Measurements from ENCODE around the gene FERMT1. TPM values are rescaled to one million over a fixed set of nuclear protein-coding genes. Genes with fewer than 3 reads are reported as not detected.
A peak's percentile ranks its signal among the peaks of the same experiment; 100 is the strongest.

FERMT1 gene
- total RNA-seq, 1 donor from 2014 or later: 2.4 TPM

DNA sequence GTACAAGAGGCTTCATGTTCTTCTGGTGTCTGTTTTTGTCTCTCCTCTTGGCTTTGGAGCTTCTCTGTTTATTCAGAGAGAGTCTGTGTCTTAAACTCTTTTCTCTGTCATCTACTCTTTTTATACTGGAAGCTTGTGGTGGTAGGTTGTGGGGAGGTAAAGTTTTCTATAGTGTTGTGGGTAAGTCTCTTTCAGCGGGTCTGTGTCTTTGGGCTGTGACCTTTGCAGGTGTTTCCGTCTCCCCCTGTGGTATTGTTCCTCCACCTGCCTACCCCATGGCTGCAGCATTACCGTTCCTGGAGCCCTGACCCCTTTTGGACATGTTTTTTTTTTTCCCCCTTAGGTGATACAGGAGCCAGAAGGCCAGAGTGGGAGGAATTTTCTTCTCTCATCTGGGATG lies 37.9 kb upstream of the FERMT1 start:
- Histone ChIP-seq H3K4me1 (peaks cover 6% of the 10 kb centered on the region), H3K27me3 (no peaks in the 10 kb centered on the region), H3K36me3 (no peaks in the 10 kb centered on the region), H3K27ac (no peak overlapping the region), H3K9me3 (peaks cover 3% of the 10 kb centered on the region), H3K4me3 (no peak overlapping the region)
- DNase-seq (no peak), ATAC-seq (no peak)
- intact Hi-C loops (cut with DNase I): no loop called here
- TF ChIP-seq, protein P1, sequence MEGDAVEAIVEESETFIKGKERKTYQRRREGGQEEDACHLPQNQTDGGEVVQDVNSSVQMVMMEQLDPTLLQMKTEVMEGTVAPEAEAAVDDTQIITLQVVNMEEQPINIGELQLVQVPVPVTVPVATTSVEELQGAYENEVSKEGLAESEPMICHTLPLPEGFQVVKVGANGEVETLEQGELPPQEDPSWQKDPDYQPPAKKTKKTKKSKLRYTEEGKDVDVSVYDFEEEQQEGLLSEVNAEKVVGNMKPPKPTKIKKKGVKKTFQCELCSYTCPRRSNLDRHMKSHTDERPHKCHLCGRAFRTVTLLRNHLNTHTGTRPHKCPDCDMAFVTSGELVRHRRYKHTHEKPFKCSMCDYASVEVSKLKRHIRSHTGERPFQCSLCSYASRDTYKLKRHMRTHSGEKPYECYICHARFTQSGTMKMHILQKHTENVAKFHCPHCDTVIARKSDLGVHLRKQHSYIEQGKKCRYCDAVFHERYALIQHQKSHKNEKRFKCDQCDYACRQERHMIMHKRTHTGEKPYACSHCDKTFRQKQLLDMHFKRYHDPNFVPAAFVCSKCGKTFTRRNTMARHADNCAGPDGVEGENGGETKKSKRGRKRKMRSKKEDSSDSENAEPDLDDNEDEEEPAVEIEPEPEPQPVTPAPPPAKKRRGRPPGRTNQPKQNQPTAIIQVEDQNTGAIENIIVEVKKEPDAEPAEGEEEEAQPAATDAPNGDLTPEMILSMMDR (IDR thresholded peaks at IDR 0.05): no peak

GRCh38 chr20:6157345-6157744 lies 34.5 kb upstream of the FERMT1 start:
- H3K4me1 ChIP-seq: no peaks in the 10 kb centered on the region
- H3K9me3 ChIP-seq: peaks cover 3% of the 10 kb centered on the region
- H3K36me3 ChIP-seq: no peaks in the 10 kb centered on the region
- no peaks in the 10 kb centered on the region for H3K27me3 ChIP-seq
- no peak for DNase-seq
- TF ChIP-seq, protein P1 (IDR thresholded peaks at IDR 0.05): no peak
- no peak for ATAC-seq
- intact Hi-C loops (cut with DNase I): no loop called here
- H3K27ac ChIP-seq: no peak overlapping the region
- H3K4me3 ChIP-seq: no peak overlapping the region

DNA sequence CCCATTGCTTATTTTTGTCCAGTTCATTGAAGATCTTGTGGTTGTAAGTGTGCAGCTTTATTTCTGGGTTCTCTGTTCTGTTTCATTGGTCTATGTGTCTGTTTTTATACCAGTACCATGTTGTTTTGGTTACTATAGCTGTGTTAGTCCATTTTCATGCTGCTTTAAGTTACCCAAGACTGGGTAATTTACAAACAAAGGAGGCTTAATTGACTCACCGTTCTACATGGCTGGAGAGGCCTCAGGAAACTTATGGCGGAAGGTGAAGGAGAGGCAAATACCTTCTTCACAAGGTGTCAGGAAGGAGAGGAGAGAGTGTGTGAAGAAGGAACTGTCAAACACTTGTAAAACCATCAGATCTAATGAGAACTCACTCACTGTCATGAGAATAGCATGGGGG lies 29.9 kb upstream of the FERMT1 start:
- intact Hi-C loops (cut with DNase I): no loop called here
- TF ChIP-seq, protein P1 (IDR thresholded peaks at IDR 0.05): no peak
- no peaks in the 10 kb centered on the region for H3K4me1 ChIP-seq
- DNase-seq: no peak
- H3K36me3 ChIP-seq: no peaks in the 10 kb centered on the region
- H3K27me3 ChIP-seq: no peaks in the 10 kb centered on the region
- H3K4me3 ChIP-seq: no peak overlapping the region
- peaks cover 3% of the 10 kb centered on the region for H3K9me3 ChIP-seq
- H3K27ac ChIP-seq: no peak overlapping the region
- no peak for ATAC-seq

DNA sequence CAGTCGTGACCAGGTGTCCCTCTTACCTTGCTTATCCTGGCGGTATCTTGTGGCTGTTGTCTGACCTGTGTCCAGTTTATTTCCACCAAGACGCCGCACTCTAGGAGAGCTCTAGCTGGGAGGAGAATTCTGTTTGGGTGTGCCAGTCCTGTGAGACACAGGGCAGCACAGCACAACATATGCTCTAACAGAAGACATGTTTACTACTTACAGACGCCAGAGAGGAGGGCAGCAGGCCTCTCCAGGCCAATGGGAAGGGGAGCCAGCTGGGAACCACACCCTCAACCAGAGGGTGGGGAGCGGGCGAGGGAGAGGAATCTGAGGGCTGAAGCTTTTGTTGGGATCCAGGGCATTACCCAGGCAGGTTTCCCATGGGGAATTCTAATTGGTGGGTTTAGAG lies 25.2 kb upstream of the FERMT1 start:
- Histone ChIP-seq H3K9me3 (no peaks in the 10 kb centered on the region), H3K36me3 (no peaks in the 10 kb centered on the region), H3K27ac (no peak overlapping the region), H3K4me3 (no peak overlapping the region), H3K27me3 (no peaks in the 10 kb centered on the region), H3K4me1 (no peaks in the 10 kb centered on the region)
- no peak for DNase-seq
- TF ChIP-seq, protein P1 (IDR thresholded peaks at IDR 0.05): no peak
- intact Hi-C loops (cut with DNase I): no loop called here
- ATAC-seq: no peak

- ATAC-seq (peak; percentile 84), DNase-seq (no peak)
- Histone ChIP-seq H3K4me1 (no peaks in the 10 kb centered on the region), H3K27me3 (peaks cover 11% of the 10 kb centered on the region), H3K27ac (no peak overlapping the region), H3K9me3 (no peaks in the 10 kb centered on the region), H3K36me3 (no peaks in the 10 kb centered on the region), H3K4me3 (no peak overlapping the region)
- TF ChIP-seq, protein P1 (IDR thresholded peaks at IDR 0.05): peak; percentile 87
- intact Hi-C loops (cut with DNase I): no loop called here
Measured at GRCh38 chr20:6142348-6142993, 19.6 kb upstream of the FERMT1 start.

DNA sequence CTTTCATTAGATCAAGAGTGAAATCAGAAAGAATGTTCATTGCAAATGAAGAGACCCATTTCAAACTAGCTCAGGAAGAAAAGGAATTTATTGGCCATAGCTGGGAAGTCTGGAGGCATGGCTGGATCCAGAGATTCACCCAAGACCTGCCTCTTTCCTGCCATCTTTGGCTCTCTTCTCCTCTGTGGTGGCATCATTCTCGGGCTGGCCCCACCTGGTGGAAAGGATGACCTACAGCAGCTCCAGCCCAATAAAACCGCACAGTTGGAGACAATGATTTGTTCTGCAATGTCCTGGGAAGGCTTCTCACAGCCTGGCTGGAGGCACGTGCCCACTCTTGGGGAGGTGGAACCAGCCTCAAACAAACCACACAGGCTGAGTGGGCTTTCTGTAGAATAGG lies 18.1 kb upstream of the FERMT1 start:
- Histone ChIP-seq H3K9me3 (no peaks in the 10 kb centered on the region), H3K36me3 (no peaks in the 10 kb centered on the region), H3K4me1 (no peaks in the 10 kb centered on the region), H3K27ac (no peak overlapping the region), H3K4me3 (no peak overlapping the region), H3K27me3 (peaks cover 11% of the 10 kb centered on the region)
- ATAC-seq (no peak), DNase-seq (no peak)
- intact Hi-C loops (cut with DNase I): no loop called here
- TF ChIP-seq, protein P1 (IDR thresholded peaks at IDR 0.05): no peak
